GM19351 (cell line): Measurements from ENCODE around the gene KIAA1614.

Source experiments
- ATAC-seq: cut with Tn5 transposase; IDR thresholded peaks from one replicate; pipeline ENCODE4 v1.9.1; 2021; ENCODE audit warnings: mild to moderate bottlenecking, moderate library complexity; ENCODE audit not compliant: unreplicated experiment

Gene KIAA1614

DNA sequence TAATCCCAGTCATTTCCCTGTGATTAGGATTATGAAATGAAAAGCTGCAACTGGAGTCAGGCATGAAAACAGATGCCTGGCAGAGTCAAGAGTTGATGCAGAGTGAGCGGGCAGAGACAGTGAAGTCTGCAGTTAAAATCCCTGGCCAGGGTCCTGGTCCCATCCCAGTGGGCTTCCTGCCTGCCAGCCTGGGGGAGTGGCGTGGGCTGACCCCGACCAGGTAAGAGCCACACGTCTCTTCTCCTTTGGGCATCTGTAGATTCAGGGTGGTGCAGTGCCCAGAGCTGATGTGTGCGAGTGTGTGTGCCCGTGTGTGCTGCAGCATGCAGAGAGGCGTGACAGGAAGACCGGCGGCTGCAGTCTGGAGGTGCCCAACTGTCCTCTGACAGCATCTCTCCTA lies 6.2 kb upstream of the KIAA1614 start:
- no peak for ATAC-seq

DNA sequence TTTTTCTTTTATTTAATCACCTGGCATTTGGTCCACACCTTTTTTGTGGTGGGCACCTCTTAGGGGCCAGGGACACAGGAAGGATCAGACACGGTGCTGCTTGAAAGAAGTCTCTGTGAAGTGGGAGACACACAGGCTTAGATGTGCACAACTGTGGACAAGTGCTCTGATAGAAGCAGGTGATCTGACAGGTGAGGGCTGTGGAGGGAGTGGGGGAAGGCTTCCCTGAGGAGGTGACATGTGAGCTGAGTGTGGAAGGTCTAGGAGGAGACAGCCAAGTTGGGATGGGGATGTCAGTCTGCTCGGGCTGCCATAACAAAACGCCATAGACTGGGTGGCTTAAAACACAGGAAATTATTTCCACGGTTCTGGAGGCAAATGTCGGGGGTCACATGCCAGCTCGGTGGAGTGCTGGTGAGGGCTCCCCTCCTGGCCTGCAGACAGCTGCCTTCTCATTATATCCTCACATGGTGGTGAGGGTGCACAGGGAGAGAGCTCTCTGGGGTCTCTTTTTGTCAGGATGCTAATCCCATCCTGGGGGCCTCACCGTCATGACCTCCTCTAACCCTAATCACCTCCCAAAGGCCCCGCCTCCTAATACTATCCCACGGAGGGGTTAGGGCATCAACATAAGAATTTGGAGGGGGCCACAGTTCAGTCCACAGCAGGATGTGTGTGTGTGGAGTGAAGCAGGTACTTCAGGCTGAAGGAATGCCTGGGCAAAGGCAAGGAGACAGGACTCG lies 5.2 kb upstream of the KIAA1614 start:
- ATAC-seq: no peak

DNA sequence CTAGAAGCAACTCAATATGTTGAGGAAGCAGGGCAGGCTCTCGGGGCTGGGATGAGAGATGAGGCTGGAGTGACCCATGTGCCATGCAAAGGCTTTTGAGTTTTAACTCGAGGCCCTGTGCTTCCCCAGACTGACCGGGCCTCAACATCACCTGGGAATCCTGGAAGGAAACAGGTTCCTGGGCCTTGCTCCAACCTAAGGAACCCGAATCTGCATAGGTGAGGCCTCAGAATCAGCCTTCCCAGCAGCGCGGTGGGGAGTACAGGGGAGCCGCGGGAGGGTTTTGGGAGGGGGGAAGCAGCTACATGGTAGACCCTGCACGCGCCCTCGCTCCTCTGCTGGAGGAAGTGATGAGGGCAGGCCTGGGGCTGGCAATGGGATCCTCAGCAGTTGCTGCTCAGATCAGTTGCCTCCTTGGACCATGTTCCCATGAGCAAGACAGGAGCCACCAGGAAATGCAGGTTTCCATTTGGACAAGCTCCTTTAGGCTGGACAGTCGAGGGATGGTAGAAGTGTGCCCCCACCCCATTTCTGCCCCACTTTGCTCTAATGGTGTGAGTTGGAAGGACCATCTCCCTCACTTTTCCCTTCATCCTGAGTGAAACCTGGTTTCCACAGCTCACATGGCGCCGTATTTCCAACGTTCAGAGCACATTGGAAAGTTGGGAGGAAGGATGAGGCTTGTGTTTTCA lies 4.5 kb upstream of the KIAA1614 start:
- ATAC-seq: no peak

DNA sequence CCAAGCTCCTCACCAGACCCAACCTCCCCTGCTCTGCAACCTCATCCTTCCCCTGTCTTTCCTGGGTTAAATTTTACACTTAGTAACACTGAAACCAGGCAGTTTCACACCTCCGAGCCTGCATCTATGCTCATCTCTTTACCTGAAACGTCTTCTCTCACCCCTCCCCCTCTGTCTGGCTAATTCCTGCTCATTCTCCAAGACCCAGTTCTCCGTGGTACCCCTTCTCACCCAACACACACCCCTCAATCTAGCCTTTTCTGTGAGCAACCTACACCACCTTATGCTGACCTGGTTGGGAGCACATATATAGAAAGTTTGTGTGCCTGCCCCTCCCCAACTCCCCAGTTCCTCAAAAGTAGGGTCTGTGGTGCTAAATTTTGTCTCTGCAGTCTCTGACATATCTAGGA lies 3.7 kb upstream of the KIAA1614 start:
- peak; percentile 42 for ATAC-seq

DNA sequence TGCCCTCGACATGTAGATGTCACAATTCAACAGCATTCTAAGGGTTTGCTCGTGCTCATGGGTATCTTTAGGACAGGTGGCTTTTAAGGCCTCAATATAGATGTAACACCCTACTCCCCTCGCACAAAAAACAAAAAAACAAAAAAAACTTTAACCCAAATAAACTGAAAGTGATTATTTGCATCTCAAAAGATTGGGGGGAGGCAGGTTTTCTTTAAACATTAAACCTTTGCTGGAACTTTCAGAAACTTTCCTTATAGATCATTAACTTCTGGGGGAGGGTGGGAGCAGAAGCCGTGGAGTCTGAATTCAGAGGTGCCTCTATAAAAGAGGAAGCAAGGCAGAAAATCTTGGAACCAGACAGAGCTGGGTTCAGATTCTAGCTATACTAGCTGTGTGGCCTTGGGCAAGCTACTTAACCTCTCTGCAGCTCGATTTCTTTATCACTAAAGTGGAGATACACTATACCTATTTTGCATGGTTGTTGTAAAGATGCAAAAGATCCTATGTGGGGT lies 3.2 kb upstream of the KIAA1614 start:
- peak; percentile 35 for ATAC-seq

DNA sequence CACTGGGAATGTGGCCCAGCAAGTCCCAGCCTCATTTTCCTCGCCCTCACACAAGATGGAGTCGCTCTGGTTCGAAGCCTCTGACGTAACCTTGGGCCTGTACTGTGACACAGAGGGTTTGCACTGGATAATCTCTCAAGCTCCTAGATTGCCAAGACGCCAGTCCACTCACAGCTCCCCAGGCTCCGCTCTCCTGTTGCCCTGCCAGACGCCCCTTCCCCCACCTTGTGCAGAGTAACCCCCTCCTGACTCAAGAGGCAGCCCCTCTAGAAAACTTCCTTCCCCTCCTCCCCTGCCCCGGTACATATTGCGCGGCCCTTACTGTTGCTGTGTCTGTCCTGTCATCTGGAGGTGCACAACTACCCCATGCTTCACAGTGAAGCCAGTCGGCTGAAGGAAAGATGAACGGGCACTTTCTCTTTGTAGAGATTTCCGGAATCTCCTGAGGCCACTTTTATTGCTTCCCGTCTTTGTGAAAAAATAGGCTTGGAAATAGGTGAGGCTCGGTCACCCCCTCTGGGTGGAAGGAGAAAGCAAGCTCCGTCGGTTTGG lies 981 bp upstream of the KIAA1614 start:
- no peak for ATAC-seq

DNA sequence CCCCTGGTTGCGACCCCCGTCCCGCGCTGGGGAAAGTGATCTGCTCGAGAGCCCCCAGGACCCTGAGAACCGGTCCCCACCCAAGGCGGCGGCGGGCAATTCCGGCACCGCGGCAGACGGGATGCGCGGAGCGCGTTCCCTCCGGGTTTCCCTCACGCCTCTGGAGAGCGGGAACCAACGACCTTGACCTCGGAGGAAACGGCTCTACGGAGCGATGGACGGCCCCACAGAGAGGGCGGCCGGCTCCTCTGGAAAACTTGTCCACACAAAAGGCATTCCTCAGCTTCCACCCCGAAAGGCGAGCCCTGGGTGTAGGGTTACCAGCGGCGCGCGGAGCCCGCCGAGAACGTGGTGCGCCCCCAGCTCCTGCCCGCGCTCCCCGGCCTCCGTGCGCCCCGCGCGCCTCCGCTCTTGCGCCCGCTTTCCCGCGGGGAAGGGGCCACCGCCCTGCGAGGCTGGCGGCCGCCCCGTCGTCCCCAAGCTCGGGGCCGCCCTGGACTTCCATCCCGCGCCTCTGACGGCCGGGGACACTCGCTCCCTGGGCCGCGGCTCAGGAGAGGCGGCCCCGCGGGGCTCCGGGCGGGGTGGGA lies 391 bp upstream of the KIAA1614 start:
- no peak for ATAC-seq

DNA sequence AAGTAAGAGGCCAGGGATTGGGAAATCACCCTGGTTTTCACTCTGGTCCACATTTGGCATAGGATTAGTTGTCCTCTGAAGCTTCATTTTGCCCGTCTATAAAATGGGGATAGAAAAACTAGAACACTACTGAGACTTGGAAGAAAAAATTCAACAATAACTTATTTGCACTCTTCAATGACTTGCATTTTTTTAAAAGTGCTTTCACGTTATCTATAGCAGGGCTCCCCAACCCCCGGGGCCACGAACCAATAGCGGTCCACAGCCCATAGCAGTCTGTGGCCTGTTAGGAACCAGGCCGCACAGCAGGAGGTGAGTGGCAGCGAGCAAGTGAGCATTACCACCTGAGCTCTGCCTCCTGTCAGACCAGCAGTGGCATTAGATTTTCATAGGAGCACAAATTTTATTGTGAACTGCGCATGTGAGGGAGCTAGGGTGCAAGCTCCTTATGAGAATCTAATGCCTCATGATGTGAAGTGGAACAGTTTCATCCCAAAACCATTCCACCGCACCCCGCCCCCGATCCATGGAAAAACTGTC lies 2.8 kb downstream of the KIAA1614 start:
- ATAC-seq: no peak

DNA sequence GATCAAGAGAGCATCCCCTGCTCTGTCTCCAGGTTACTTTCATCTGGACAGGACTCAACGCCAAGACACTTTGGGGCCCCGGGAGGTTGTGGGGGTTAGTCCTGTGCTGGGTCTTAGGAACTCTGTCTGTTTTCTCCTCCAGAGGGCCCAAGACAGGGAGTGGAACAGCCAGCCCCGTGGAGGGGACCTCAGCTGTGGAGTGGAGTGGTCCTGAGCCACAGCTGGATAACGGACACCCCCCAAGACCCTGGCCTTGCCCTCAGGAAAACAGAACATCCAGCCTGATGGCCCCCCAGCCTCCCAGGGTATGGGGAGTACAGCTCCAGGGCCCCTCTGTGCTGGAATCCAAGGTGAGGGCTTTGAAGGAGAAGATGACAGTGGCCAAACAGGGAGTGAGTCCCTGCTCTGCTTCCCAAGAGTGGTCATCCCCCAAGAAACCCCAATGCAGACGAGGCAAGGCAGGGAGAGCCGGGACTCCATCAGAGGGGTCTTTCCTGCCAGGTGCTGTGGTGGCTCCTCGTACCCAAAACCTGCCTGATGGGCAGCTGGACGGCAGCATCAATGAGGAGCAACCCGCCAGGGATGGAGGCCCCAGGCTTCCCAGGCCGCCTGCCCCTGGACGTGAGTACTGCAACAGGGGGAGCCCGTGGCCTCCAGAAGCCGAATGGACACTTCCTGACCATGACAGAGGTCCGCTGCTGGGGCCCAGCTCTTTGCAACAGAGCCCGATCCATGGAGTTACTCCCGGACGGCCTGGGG lies 3.5 kb downstream of the KIAA1614 start:
- ATAC-seq: no peak

DNA sequence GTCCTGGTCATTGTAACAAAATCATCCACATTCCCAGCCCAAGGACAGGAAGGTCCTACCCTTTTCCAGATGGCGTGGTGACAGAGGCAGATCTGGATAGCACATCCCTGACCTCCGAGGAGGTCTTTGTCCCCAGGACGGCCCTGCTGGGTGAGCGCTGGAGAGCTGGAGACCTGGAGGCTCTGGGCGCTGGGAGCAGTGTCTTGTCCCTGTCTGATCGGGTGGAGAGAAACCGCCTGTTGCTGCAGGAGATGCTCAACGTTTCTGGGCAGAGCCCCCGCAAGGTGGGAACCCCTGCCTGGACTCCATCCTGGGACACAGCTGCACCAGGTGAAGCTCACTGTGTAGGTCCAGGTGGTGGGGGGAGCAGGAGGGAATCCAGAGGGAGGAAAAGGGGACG lies 4.1 kb downstream of the KIAA1614 start:
- no peak for ATAC-seq

DNA sequence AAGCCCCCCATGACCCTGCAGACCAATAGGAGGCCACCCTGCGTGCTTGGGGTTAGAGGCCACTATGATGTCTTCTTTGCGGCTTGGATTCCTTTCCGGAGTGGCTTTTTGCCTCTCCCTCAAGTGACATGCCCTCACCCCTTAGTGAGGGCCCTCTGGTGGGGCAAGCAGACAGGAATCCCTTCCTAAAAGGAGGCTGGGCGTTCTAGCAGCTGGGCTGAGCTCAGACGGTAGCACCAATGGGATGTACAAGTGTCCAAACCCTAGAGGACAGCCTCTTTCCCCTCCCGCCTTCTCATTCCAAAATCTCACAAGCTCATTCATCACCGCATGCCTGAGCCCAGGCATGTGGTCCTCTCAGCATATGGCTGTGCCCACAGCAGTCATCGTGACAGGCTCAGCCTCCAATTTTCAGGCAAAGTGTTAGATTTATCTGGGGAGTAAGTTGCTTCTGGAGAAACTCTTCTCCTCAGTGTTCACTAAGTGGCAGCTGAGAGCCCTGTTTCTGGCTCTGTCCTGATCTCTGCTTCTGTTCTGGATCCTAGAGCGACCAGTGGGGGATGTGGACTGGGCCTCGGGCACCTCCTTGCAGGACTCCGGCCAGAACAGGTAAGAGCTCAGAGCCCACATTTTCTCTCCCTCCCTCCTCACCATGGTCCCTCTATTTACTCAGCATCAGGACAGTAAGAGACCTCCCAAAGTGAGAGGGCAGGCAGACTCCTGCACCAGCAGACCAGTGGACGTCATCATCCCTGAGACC lies 4.8 kb downstream of the KIAA1614 start:
- ATAC-seq: no peak

DNA sequence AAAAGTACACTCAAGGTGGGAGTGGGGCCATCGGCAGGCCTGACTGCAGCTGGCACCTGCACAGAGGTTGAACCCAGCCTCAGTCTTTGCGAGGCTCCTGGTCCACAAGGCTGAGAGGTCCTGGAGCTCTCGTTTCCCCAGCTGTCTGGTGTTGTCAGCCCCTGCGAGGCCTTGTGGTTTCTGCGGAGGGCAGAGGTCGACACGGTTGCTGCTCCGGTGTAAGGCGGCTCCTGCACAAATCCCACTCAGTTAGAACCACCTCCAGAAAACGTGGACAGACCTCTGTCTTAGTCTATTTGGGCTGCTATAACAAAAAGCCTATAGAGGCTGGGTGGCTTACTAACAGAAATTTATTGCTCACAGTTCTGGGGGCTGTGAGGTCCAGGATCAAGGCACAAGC lies 5.8 kb downstream of the KIAA1614 start:
- no peak for ATAC-seq

DNA sequence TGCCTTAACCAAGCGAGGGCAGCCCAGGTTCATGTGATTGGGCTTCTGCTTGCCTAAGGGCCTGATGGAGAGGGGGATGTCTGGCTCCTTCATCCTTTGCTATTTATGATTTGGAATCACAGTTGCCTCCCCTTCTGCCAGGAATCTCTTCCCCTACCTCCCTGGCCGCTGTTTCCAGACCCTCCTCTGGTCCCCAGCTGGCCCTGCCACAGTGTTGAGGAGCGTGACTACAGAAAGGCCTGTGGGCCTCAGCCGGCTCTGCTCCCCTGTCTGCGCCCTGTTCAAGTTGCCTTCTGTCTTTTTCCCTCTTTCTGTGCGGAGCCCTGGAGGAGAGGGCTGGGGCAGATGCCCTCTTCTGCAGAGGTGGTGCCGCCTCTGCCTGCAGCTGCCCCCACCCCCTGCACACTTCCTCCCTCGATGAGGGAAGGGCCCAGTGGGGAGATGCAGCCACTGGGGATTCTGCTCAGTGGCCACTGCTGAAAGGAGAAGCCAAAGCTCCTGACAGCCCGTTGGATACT lies 6.5 kb downstream of the KIAA1614 start:
- no peak for ATAC-seq

DNA sequence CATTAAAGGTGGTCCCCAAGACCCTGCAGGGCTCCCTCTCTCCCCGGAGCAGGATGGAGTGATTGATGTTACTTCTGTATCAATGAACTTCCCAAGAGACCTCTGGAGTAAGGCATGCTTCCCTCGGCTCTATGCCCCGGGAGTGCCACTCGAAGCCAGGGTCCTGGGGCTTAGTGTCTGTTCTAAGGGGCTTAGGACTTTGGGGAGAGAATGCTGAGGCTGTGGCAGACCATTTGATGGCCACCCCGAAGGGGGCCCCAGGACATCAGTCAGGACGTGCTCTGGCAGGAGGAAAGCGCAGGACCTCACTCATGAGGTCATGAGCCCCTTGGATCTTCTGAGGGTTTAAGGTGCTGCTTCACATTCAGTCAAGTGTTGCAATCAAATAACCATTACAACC lies 7.5 kb downstream of the KIAA1614 start:
- ATAC-seq: no peak

DNA sequence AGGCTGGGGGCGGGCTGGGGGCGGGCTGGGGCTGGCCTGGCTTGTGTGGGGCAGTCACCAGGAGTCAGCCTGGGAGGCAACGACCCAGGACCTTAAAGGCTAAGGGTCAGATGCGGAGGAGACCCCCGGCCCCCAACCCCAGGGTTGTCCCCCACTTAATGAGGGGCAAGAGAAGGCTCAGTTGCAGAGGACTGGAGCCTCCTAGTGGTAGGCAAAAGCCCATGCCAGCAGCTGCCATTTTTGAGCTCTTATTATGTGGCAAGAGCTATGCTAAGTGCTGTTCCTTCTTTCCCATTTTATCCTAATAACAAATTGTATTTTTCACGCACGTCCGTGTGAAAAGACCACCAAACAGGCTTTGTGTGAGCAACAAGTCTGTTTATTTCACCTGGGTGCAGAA lies 8.0 kb downstream of the KIAA1614 start:
- ATAC-seq: no peak

DNA sequence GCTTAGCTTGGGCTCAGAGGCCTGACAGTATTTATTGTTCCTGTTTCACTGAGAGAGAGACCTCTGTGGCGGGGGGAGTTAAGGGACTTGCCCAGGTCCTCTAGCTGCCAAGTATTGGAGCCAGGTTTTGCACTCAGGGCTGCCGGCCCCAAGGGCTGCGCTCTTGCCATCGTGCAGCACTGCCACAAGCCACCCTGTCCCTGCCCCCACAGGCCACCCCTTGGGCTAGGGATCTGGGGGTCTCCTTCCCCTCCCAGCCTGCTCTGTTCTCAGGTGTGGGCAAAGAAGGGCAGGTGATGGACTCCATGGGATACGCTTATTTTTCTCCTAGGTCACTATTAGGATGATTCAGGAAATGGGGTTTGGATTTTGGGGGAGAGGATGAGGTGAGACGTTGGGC lies 8.7 kb downstream of the KIAA1614 start:
- no peak for ATAC-seq

DNA sequence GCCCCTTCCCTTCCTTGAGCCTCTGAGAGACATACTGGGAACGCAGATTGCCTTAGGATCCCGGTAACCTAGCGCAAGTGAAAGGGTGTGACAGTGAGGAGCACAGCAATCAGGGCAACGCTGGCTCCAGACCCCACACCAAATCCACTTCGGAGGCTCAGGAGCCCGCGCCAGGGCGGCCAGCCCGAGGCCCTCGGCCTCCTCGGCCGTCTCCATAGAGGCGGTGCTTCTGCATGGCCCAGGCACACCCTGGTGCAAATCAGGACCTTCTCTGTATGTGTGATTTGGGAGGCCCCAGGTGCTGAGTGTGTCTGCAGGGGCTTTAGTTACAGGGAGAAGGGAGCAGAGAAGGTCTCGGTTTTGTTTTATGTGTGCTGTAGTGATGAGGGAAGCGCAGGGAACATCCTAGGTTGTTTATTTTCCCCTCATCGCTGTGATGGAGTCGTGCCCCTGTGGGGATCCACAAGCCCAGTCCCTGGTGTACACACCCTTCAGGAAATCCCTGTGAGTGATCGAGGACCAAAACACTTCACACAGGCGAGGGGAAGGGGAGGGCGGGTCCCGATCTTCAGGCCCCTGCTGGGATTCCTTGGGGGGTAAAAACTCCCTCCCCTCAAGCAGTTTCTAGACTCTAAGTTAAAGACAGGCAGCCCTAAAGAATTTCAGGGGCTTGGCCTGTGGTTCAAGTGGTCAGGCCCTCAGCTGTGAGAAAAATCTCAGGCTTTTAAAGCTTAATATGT lies 9.4 kb downstream of the KIAA1614 start:
- ATAC-seq: no peak

DNA sequence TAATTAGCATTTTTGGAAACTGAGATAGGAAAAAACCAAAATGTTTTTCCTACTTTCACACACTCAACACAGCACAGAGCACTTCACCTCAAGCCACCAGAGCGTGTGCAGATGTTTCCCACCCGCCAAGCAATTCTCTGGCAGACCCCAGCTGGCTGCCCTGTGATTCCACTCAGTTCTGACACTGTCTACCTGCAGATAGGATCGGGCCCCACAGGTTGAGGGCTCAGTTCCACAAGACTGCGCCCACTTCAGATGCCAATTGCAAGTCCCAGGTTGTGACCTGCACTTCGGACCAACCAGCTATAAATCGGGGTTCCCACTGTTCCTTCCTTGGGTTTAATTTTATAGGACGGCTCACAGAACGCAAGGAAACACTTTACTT lies 9.9 kb downstream of the KIAA1614 start:
- ATAC-seq: no peak
